GM12892 (cell line): ENCODE results near the gene CLEC16A.

Experiments used
- DNase-seq: peaks from one replicate; pipeline ENCODE4 v3.0.0; 2011; ENCODE audit not compliant: insufficient read length
- FAIRE-seq: peaks from 2 replicates; lab custom pipeline; 2011; peaks lifted over from hg19 to GRCh38; lab: Jason Lieb, UNC
- POLR2A ChIP-seq: IDR thresholded peaks from 2 replicates; pipeline ENCODE4 v1.6.1; 2011; ENCODE audit warnings: low read depth, low read length, control low read depth
- POLR2AphosphoS5 ChIP-seq: IDR thresholded peaks from 2 replicates; pipeline ENCODE4 v1.6.1; 2011; ENCODE audit warnings: low read depth, low read length, control low read depth
- TAF1 ChIP-seq: IDR thresholded peaks from 2 replicates; pipeline ENCODE4 v1.6.1; 2011; ENCODE audit warnings: low read depth, mild to moderate bottlenecking, control low read depth, low read length, borderline replicate concordance

Gene CLEC16A

GRCh38 chr16:11032922-11033291, 88.5 kb downstream of the CLEC16A start:
- no peak for DNase-seq
- FAIRE-seq: no peak
- TF ChIP-seq POLR2AphosphoS5: no peak
- TF ChIP-seq TAF1: no peak
- no peak for TF ChIP-seq POLR2A

- no peak for FAIRE-seq
- DNase-seq: no peak
- no peak for TF ChIP-seq POLR2A
- no peak for TF ChIP-seq POLR2AphosphoS5
- TF ChIP-seq TAF1: no peak
Measured at GRCh38 chr16:11033629-11034420, 89.5 kb downstream of the CLEC16A start.

DNA sequence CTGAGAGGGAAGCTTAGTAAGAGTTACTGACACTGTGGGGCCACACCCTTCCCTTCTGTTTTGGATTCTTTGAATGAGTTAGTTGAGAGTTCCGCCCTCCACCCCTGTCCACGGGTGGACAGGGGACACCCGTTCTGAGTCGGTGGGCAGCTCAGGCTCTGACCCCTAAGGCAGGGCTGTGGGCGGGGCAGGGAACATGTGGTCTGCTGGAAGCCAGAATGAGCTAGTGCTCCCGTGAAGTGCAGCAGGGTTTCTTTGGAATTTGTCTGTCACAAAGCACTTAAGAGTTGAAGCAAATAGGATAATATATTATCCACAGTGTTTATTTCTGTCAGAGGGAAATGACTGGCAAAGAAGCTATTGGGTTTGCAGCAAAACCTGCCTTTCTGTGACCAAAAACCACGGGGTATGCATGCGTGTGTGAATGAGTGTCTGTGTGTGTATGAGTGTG, 90.1 kb downstream of the CLEC16A start:
- TF ChIP-seq TAF1 (no peak), POLR2A (no peak), POLR2AphosphoS5 (no peak)
- no peak for FAIRE-seq
- DNase-seq: no peak

- FAIRE-seq (no peak), DNase-seq (no peak)
- no peak for TF ChIP-seq POLR2A
Measured at GRCh38 chr16:11035096-11035495, 90.7 kb downstream of the CLEC16A start.

GRCh38 chr16:11036040-11036439, 91.7 kb downstream of the CLEC16A start:
- DNase-seq (no peak), FAIRE-seq (no peak)
- TF ChIP-seq TAF1: no peak
- TF ChIP-seq POLR2A: no peak
- no peak for TF ChIP-seq POLR2AphosphoS5

- no peak for TF ChIP-seq POLR2AphosphoS5
- no peak for TF ChIP-seq POLR2A
- no peak for TF ChIP-seq TAF1
- FAIRE-seq (no peak), DNase-seq (no peak)
Measured at GRCh38 chr16:11036868-11037410, 92.6 kb downstream of the CLEC16A start.

GRCh38 chr16:11038305-11038704, 93.9 kb downstream of the CLEC16A start:
- no peak for DNase-seq
- TF ChIP-seq POLR2A: no peak
- no peak for TF ChIP-seq TAF1
- no peak for TF ChIP-seq POLR2AphosphoS5
- no peak for FAIRE-seq

GRCh38 chr16:11038777-11039176, 94.4 kb downstream of the CLEC16A start:
- TF ChIP-seq POLR2AphosphoS5 (no peak), POLR2A (no peak), TAF1 (no peak)
- DNase-seq (no peak), FAIRE-seq (no peak)

DNA sequence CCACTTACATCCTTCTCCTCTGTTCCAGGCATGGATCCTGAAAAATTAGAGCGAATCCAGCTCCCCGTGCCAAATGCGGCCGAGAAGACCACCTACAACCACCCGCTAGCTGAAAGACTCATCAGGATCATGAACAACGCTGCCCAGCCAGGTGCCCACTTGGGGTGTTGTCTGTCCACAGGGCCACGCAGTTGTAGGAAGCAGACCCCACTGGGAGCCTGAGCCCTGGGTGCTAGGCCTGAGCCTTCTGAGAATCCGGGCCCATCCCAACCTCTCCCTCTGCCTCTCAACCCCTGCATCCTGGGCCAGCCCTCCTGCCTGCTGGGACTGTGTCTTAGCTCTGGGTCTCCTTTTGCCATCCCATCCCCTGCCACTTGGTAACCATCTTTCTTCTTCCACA, 95.4 kb downstream of the CLEC16A start:
- DNase-seq (no peak), FAIRE-seq (no peak)
- no peak for TF ChIP-seq TAF1
- TF ChIP-seq POLR2A: no peak
- no peak for TF ChIP-seq POLR2AphosphoS5

DNA sequence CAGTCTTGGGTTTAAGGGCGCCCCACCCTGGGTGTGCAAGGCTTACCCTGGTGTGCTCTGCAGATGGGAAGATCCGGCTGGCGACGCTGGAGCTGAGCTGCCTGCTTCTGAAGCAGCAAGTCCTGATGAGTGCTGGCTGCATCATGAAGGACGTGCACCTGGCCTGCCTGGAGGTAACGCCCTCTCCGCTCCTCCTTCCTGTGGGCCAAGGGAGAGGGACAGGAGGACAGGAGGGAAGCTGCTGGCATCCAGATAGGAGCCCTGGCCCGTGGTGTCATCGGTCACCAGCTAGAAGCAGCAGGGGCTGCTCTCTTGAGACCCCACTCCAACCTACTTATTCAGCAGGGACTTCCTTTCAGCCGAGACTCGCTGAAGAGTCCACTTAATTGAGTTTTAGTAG, 97.8 kb downstream of the CLEC16A start:
- TF ChIP-seq TAF1: no peak
- FAIRE-seq (no peak), DNase-seq (no peak)

GRCh38 chr16:11045441-11045840, 101.1 kb downstream of the CLEC16A start:
- FAIRE-seq (no peak), DNase-seq (no peak)
- no peak for TF ChIP-seq TAF1
- no peak for TF ChIP-seq POLR2A
- no peak for TF ChIP-seq POLR2AphosphoS5

- no peak for FAIRE-seq
- TF ChIP-seq POLR2AphosphoS5: no peak
- no peak for DNase-seq
Measured at GRCh38 chr16:11045846-11046245, 101.5 kb downstream of the CLEC16A start.

GRCh38 chr16:11046382-11046931, 102.1 kb downstream of the CLEC16A start:
- TF ChIP-seq POLR2AphosphoS5 (no peak), TAF1 (no peak), POLR2A (no peak)
- no peak for DNase-seq
- no peak for FAIRE-seq
